SH-SY5Y (cell line): ENCODE measurements around the gene NDUFA3.

Experiments used
- GATA2 ChIP-seq: IDR thresholded peaks from 2 replicates; pipeline ENCODE4 v1.6.1; 2011; ENCODE audit warnings: mild to moderate bottlenecking, low read depth, low read length
- GATA3 ChIP-seq: IDR thresholded peaks from 2 replicates; pipeline ENCODE4 v1.6.1; 2011; ENCODE audit warnings: low read depth, mild to moderate bottlenecking, low read length, moderate library complexity

- TF ChIP-seq GATA3 (no peak), GATA2 (no peak)
These were observed 45.0 kb downstream of the NDUFA3 start for GRCh38 chr19:54147676-54148075.
